ENCODE results near the gene JMJD1C.
A peak's percentile ranks its signal among the peaks of the same experiment; 100 is the strongest.
"Not testable (repeated sequence)": the region's sequence is repeated elsewhere in the genome, so short reads cannot be mapped to it uniquely, and the experiment has no call there.

Gene JMJD1C

GRCh38 chr10:63388421-63389031, 77.3 kb downstream of the JMJD1C start:
- Mint-ChIP-seq H3K9me3 (peaks cover 13% of the 10 kb centered on the region), H3K4me1 (peaks cover 20% of the 10 kb centered on the region), H3K27ac (no peak overlapping the region), H3K27me3 (no peaks in the 10 kb centered on the region), H3K36me3 (peaks cover 32% of the 10 kb centered on the region), H3K4me3 (no peak overlapping the region)
- no peak for DNase-seq (ENCODE audit: low spot score in 2 of 2)
- peak; percentile 31 for ATAC-seq (ENCODE audit: low read depth)

- DNase-seq (ENCODE audit: low spot score in 2 of 2): no peak
- peaks cover 29% of the 10 kb centered on the region for H3K4me1 Mint-ChIP-seq
- no peak overlapping the region for H3K27ac Mint-ChIP-seq
- peaks cover 5% of the 10 kb centered on the region for H3K9me3 Mint-ChIP-seq
- ATAC-seq (ENCODE audit: low read depth): no peak
- H3K27me3 Mint-ChIP-seq: no peaks in the 10 kb centered on the region
- H3K36me3 Mint-ChIP-seq: peaks cover 15% of the 10 kb centered on the region
- no peak overlapping the region for H3K4me3 Mint-ChIP-seq
Measured at GRCh38 chr10:63385254-63385653, 80.5 kb downstream of the JMJD1C start.

DNA sequence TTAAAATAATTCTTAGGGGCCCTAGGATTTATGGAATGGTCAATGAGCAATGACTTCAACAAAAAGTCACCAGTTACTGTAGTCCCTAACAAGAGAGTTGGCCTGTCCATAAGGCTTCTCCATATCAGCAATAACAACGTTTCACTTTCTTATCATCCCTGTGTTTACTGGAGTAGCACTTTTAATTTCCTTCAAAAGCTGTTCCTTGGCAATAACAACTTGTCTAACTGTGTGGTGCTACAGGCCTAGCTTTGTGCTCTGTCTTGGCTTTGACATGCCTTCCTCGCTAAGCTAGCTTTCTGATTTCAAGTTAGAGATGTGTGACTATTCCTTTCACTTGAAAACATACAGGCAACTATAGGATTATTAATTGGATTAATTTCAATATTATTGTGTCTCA, 81.1 kb downstream of the JMJD1C start:
- ATAC-seq (ENCODE audit: low read depth): no peak
- Mint-ChIP-seq H3K27me3 (no peaks in the 10 kb centered on the region), H3K4me1 (peaks cover 29% of the 10 kb centered on the region), H3K9me3 (peaks cover 1% of the 10 kb centered on the region), H3K4me3 (no peak overlapping the region), H3K36me3 (peaks cover 11% of the 10 kb centered on the region), H3K27ac (no peak overlapping the region)
- no peak for DNase-seq (ENCODE audit: low spot score in 2 of 2)

GRCh38 chr10:63384001-63384400, 81.8 kb downstream of the JMJD1C start:
- Mint-ChIP-seq H3K4me1 (peaks cover 29% of the 10 kb centered on the region), H3K27me3 (no peaks in the 10 kb centered on the region), H3K9me3 (peaks cover 1% of the 10 kb centered on the region), H3K27ac (no peak overlapping the region), H3K36me3 (peaks cover 11% of the 10 kb centered on the region), H3K4me3 (no peak overlapping the region)
- ATAC-seq (ENCODE audit: low read depth) (no peak), DNase-seq (ENCODE audit: low spot score in 2 of 2) (no peak)

DNA sequence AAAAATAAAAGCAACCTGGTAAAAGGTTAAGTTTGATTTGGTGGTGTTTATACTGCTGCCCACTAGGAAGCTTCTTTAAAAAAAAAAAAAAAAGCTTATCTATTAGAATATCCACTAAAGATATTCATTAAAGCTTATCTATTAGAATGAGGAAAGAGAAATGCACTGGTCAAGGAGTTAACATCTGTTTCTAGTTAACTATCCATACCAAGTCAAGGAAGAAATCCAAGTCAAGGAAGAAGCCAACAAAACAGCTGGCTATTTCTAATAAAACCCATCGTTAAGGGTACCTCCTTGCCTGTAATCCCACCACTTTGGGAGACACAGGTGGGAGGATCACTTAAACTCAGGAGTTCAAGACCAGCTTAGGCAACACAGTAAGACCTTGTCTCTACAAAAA, 82.6 kb downstream of the JMJD1C start:
- Mint-ChIP-seq H3K4me3 (no peak overlapping the region), H3K36me3 (peaks cover 7% of the 10 kb centered on the region), H3K27ac (no peak overlapping the region), H3K9me3 (peaks cover 1% of the 10 kb centered on the region), H3K4me1 (peaks cover 22% of the 10 kb centered on the region), H3K27me3 (no peaks in the 10 kb centered on the region)
- no peak for ATAC-seq (ENCODE audit: low read depth)
- no peak for DNase-seq (ENCODE audit: low spot score in 2 of 2)

DNA sequence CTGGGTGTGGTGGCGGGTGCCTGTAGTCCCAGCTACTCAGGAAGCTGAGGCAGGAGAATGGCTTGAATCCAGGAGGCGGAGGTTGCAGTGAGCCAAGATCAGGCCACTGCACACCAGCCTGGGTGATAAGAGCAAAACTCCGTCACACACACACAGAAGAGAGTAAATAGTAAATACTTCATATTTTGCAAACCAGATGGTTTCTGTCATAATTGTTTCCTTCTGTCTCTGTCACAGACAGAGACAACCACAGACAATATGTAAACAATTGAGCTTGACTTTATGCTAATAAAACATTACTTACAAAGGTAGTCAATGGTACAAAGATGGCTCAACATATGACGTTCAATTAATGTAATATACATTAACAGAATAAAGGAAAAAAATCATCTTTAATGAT, 83.7 kb downstream of the JMJD1C start:
- peaks cover 7% of the 10 kb centered on the region for H3K36me3 Mint-ChIP-seq
- no peak overlapping the region for H3K27ac Mint-ChIP-seq
- no peaks in the 10 kb centered on the region for H3K27me3 Mint-ChIP-seq
- H3K4me1 Mint-ChIP-seq: peaks cover 21% of the 10 kb centered on the region
- ATAC-seq (ENCODE audit: low read depth) (no peak), DNase-seq (ENCODE audit: low spot score in 2 of 2) (no peak)
- H3K4me3 Mint-ChIP-seq: no peak overlapping the region
- peaks cover 1% of the 10 kb centered on the region for H3K9me3 Mint-ChIP-seq

- Mint-ChIP-seq H3K27ac (peak overlapping the region; percentile 31), H3K4me1 (peaks cover 18% of the 10 kb centered on the region), H3K4me3 (peak overlapping the region; percentile 73)
- not testable (repeated sequence) for H3K9me3 Mint-ChIP-seq; H3K27me3 Mint-ChIP-seq; DNase-seq (ENCODE audit: low spot score in 2 of 2); H3K36me3 Mint-ChIP-seq; ATAC-seq (ENCODE audit: low read depth)
Measured at GRCh38 chr10:63377305-63377661, 88.5 kb downstream of the JMJD1C start.

GRCh38 chr10:63376560-63377304, 89.0 kb downstream of the JMJD1C start:
- DNase-seq (ENCODE audit: low spot score in 2 of 2): peak in 1 of 2 donors; percentile 37
- H3K36me3 Mint-ChIP-seq: peaks cover 7% of the 10 kb centered on the region
- H3K4me3 Mint-ChIP-seq: peak overlapping the region; percentile 73
- H3K27ac Mint-ChIP-seq: peak overlapping the region; percentile 31
- H3K4me1 Mint-ChIP-seq: peaks cover 18% of the 10 kb centered on the region
- ATAC-seq (ENCODE audit: low read depth): peak; percentile 99
- no peaks in the 10 kb centered on the region for H3K27me3 Mint-ChIP-seq
- peaks cover 1% of the 10 kb centered on the region for H3K9me3 Mint-ChIP-seq

- Mint-ChIP-seq H3K4me3 (no peak overlapping the region), H3K9me3 (no peaks in the 10 kb centered on the region), H3K4me1 (peaks cover 12% of the 10 kb centered on the region), H3K36me3 (peaks cover 7% of the 10 kb centered on the region), H3K27ac (no peak overlapping the region), H3K27me3 (no peaks in the 10 kb centered on the region)
- DNase-seq (ENCODE audit: low spot score in 2 of 2) (no peak), ATAC-seq (ENCODE audit: low read depth) (no peak)
Measured at GRCh38 chr10:63375859-63376258, 89.9 kb downstream of the JMJD1C start.

DNA sequence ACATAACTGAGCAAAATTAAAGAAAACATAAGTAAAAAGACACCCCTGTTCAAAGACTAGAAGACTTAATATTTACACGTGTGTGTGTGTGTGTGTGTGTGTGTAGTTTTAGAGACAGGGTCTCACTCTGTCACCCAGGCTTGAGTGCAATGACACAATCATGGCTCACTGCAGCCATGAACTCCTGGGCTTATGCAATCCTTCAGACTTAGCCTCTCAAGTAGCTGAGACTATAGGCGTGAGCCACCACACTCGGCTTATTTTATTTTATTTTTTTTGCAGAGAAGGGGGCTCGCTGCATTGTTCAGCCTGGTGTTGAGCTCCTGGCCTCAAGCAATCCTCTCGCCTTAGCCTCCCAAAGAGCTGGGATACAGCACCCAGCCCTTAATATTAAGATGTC, 90.3 kb downstream of the JMJD1C start:
- H3K4me1 Mint-ChIP-seq: peaks cover 9% of the 10 kb centered on the region
- no peak for DNase-seq (ENCODE audit: low spot score in 2 of 2)
- H3K36me3 Mint-ChIP-seq: peaks cover 3% of the 10 kb centered on the region
- no peaks in the 10 kb centered on the region for H3K9me3 Mint-ChIP-seq
- no peaks in the 10 kb centered on the region for H3K27me3 Mint-ChIP-seq
- H3K4me3 Mint-ChIP-seq: no peak overlapping the region
- no peak for ATAC-seq (ENCODE audit: low read depth)
- no peak overlapping the region for H3K27ac Mint-ChIP-seq

DNA sequence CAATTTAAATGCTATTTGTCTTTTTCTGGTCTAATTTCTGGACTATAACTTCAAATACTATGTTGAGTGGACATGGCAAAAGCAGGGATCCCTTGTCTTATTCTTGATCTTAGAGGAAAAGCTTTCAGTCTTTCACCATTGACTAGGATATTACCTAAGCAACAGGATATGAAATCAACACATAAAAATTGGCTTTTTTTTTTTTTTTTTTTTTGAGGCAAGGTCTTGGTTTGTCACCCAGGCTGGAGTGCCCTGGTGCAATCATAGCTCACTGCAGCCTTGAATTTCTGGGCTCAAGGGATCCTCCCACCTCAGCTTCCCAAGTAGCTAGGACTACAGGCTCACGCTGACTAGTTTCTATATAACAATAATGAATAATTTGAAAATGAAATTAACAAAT, 90.8 kb downstream of the JMJD1C start:
- Mint-ChIP-seq H3K36me3 (peaks cover 2% of the 10 kb centered on the region), H3K4me1 (peaks cover 9% of the 10 kb centered on the region), H3K9me3 (no peaks in the 10 kb centered on the region), H3K27ac (no peak overlapping the region), H3K27me3 (no peaks in the 10 kb centered on the region), H3K4me3 (no peak overlapping the region)
- no peak for DNase-seq (ENCODE audit: low spot score in 2 of 2)
- ATAC-seq (ENCODE audit: low read depth): no peak

DNA sequence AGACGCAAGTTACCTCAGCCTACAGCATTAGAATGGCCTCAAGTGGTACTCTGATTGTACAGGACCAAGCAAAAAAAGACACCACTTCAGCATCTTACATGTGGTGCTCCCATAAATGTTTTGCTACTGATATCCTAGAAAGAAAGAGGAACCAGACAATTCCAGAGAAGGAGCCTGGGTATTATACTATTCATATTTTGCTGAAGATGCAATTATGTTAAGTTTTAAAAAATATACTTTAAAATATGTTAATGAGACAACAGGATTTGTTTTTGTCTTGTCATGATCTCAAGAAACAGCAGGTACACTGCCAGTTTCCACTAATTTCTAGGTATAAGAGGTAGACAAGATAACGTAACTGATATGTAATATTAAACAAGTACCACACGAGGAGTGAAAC, 92.6 kb downstream of the JMJD1C start:
- Mint-ChIP-seq H3K27me3 (no peaks in the 10 kb centered on the region), H3K9me3 (no peaks in the 10 kb centered on the region), H3K27ac (no peak overlapping the region), H3K36me3 (peaks cover 2% of the 10 kb centered on the region), H3K4me1 (peaks cover 12% of the 10 kb centered on the region), H3K4me3 (no peak overlapping the region)
- DNase-seq (ENCODE audit: low spot score in 2 of 2) (no peak), ATAC-seq (ENCODE audit: low read depth) (no peak)

DNA sequence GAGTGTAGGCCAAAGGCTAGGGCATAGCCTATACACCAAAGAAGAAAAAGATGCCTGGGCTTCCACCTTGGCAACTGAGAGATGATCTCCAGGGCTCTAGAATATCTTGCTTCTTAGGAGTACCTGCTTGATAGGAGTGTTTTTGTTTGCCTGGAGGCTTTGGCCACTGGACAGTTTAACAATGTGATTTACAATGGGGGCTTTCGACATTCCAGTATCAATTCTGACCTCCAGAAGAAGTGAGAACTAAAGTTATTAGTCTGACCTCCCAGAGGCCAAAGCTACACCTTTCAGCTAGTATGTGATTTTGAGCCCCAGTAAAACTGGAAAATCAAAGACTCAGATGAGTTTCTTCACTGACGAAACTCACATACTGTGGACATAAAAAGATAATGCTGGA, 96.1 kb downstream of the JMJD1C start:
- Mint-ChIP-seq H3K27ac (no peak overlapping the region), H3K4me1 (peaks cover 8% of the 10 kb centered on the region), H3K4me3 (no peak overlapping the region), H3K36me3 (peaks cover 7% of the 10 kb centered on the region), H3K9me3 (no peaks in the 10 kb centered on the region), H3K27me3 (no peaks in the 10 kb centered on the region)
- no peak for ATAC-seq (ENCODE audit: low read depth)
- no peak for DNase-seq (ENCODE audit: low spot score in 2 of 2)

GRCh38 chr10:63368365-63368764, 97.4 kb downstream of the JMJD1C start:
- H3K9me3 Mint-ChIP-seq: no peaks in the 10 kb centered on the region
- H3K4me1 Mint-ChIP-seq: peaks cover 11% of the 10 kb centered on the region
- H3K4me3 Mint-ChIP-seq: no peak overlapping the region
- DNase-seq (ENCODE audit: low spot score in 2 of 2) (no peak), ATAC-seq (ENCODE audit: low read depth) (no peak)
- H3K36me3 Mint-ChIP-seq: peaks cover 9% of the 10 kb centered on the region
- H3K27ac Mint-ChIP-seq: no peak overlapping the region
- no peaks in the 10 kb centered on the region for H3K27me3 Mint-ChIP-seq

DNA sequence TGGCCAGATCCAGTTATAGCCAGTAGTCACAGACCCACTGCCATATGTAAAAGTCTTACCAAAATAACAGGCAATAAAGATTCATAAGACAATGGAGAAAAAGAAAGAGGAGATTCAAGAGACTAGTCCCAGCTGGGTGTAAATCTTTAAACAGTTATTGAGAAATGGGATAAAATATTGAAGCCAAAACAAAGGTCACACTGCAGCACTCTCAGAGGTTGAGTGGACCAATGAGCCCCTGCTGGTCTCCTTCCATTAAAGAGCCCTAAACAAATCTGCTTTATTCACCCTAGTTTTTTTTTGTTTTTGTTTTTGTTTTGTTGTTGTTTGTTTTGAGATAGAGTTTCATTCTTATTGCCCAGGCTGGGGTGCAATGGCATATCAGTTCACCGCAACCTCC, 98.8 kb downstream of the JMJD1C start:
- Mint-ChIP-seq H3K27ac (no peak overlapping the region), H3K9me3 (no peaks in the 10 kb centered on the region), H3K4me1 (peaks cover 8% of the 10 kb centered on the region), H3K4me3 (no peak overlapping the region), H3K27me3 (no peaks in the 10 kb centered on the region), H3K36me3 (peaks cover 8% of the 10 kb centered on the region)
- no peak for ATAC-seq (ENCODE audit: low read depth)
- no peak for DNase-seq (ENCODE audit: low spot score in 2 of 2)

All from memory B cell (primary cell).